ENCODE results near the gene NSFL1C. TPM values are rescaled to one million over a fixed set of nuclear protein-coding genes. Genes with fewer than 3 reads are reported as not detected.

NSFL1C gene
- total RNA-seq, 1 experiment from 2014 or later = 151 TPM

- CTCF ChIA-PET = interaction anchor here (2.9 kb wide), 1 partner anchor 64 kb away, joined by 11 read pairs; no protein-coding TSS in a partner anchor
- intact Hi-C loops (cut with micrococcal nuclease; ENCODE audit: unreplicated experiment) = loop anchor here (2.0 kb wide), 1 partner anchor 231 kb away; no protein-coding TSS in a partner anchor
- Histone ChIP-seq H3F3A (ENCODE audit: insufficient read depth, low read depth) (peaks cover 23% of the 10 kb centered on the region), H4K20me1 (ENCODE audit: insufficient read depth) (no peaks in the 10 kb centered on the region), H2AFZ (no peak overlapping the region), H3K9me3 (ENCODE audit: insufficient read depth, low read depth) (no peaks in the 10 kb centered on the region), H3K4me3 (no peak overlapping the region), H3K79me2 (ENCODE audit: low read depth) (no peaks in the 10 kb centered on the region), H3K36me3 (ENCODE audit: low read depth) (0 out of 2 replicates have a peak, but pooled peaks cover 16% of the 10 kb centered on the region), H3K9me2 (ENCODE audit: insufficient read depth) (no peaks in the 10 kb centered on the region), H3K4me2 (no peak overlapping the region), H3K4me1 (replicated peaks; ENCODE audit: insufficient read depth) (0 out of 2 replicates have a peak, but pooled peaks cover 8% of the 10 kb centered on the region), H3K27ac (no peak overlapping the region), H3K27me3 (ENCODE audit: insufficient read depth, low read depth) (no peaks in the 10 kb centered on the region)
- TF ChIP-seq, protein P1, sequence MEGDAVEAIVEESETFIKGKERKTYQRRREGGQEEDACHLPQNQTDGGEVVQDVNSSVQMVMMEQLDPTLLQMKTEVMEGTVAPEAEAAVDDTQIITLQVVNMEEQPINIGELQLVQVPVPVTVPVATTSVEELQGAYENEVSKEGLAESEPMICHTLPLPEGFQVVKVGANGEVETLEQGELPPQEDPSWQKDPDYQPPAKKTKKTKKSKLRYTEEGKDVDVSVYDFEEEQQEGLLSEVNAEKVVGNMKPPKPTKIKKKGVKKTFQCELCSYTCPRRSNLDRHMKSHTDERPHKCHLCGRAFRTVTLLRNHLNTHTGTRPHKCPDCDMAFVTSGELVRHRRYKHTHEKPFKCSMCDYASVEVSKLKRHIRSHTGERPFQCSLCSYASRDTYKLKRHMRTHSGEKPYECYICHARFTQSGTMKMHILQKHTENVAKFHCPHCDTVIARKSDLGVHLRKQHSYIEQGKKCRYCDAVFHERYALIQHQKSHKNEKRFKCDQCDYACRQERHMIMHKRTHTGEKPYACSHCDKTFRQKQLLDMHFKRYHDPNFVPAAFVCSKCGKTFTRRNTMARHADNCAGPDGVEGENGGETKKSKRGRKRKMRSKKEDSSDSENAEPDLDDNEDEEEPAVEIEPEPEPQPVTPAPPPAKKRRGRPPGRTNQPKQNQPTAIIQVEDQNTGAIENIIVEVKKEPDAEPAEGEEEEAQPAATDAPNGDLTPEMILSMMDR (conservative IDR thresholded peaks at IDR 0.05) = peak; percentile 53
- no peak for TF ChIP-seq EZH2 (IDR thresholded peaks at IDR 0.05; ENCODE audit: low read depth)
- no TSS peak for BruUV-seq (replicated peaks)
- DNase-seq = peak in 1 of 2 experiments; percentile 21
- POLR2A ChIA-PET (ENCODE audit: unreplicated experiment) = no interaction called here
Observed at GRCh38 chr20:1440024-1440423, 26.6 kb downstream of the NSFL1C start.

DNA sequence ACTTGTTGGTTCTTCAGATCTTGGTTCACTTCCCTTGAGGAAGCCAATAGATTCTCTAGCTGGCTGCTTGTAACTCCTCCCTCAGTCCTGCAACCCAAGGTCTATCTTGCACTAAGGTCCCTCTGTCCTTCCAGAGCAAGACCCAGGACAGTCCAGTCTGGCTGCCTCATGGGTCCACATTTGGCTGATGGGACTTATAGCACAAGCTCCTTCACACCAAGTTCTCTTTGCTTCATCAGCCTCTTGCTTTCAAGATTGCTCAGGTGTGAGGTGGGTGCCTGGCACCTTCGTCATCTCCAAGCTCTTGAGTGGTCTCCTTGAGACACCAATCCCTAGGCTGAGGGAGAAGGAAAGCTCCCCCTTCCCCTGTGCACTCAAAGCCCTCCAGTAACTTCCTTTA, 28.3 kb downstream of the NSFL1C start:
- CTCF ChIA-PET = interaction anchor here (0.7 to 2.9 kb wide), 2 partner anchors 31 to 66 kb away, joined by 3 to 11 read pairs; no protein-coding TSS in a partner anchor
- TF ChIP-seq EZH2 (IDR thresholded peaks at IDR 0.05; ENCODE audit: low read depth) = no peak
- TF ChIP-seq, protein P1 (conservative IDR thresholded peaks at IDR 0.05) = no peak
- Histone ChIP-seq H3K4me2 (no peak overlapping the region), H3K9me2 (ENCODE audit: insufficient read depth) (no peaks in the 10 kb centered on the region), H3K4me1 (replicated peaks; ENCODE audit: insufficient read depth) (0 out of 2 replicates have a peak, but pooled peaks cover 8% of the 10 kb centered on the region), H3F3A (ENCODE audit: insufficient read depth, low read depth) (peaks cover 23% of the 10 kb centered on the region), H4K20me1 (ENCODE audit: insufficient read depth) (no peaks in the 10 kb centered on the region), H2AFZ (no peak overlapping the region), H3K27ac (no peak overlapping the region), H3K27me3 (ENCODE audit: insufficient read depth, low read depth) (no peaks in the 10 kb centered on the region), H3K4me3 (no peak overlapping the region), H3K79me2 (ENCODE audit: low read depth) (no peaks in the 10 kb centered on the region), H3K36me3 (ENCODE audit: low read depth) (0 out of 2 replicates have a peak, but pooled peaks cover 13% of the 10 kb centered on the region), H3K9me3 (ENCODE audit: insufficient read depth, low read depth) (no peaks in the 10 kb centered on the region)
- TSS peak; percentile 11 for BruUV-seq (replicated peaks)
- POLR2A ChIA-PET (ENCODE audit: unreplicated experiment) = interaction anchor here (0.6 kb wide), 1 partner anchor 59 kb away, joined by 5 read pairs; no protein-coding TSS in a partner anchor
- intact Hi-C loops (cut with micrococcal nuclease; ENCODE audit: unreplicated experiment) = loop anchor here (5.0 kb wide), 1 partner anchor 111 kb away; the partner anchor contains the start of gene SDCBP2
- DNase-seq = no peak

DNA sequence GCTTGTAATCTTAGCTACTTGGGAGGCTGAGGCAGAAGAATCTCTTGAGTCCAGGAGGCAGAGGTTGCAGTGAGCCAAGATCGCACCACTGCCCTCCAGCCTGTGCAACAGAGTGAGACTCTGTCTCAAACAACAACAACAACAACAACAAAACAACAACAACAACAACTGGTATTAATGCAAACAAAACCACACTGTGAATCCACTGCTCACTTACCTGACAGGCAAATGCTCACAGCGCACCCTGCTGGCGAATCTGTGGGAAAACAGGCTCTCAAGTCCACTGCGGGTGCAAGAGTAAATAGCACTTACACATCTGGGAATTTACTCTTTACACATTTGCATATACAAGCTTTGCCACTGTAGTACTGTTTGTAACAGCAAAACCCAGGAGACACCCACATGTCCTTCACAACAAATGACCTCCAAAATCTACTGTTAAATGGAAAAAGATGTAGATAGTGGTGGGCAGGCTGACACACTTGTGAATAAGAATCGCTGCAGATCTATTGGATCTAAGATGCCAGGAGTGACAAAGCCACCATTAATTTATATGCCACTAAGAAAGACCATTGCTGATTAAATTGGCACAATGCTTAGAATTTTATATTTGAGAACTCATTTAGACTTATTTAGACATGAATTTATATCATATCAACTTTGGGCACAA, 29.3 kb downstream of the NSFL1C start:
- H3K27ac ChIP-seq = no peak overlapping the region
- POLR2A ChIA-PET (ENCODE audit: unreplicated experiment) = no interaction called here
- no TSS peak for BruUV-seq (replicated peaks)

More for the DNA sequence above, 29.3 kb downstream of the NSFL1C start:
- Histone ChIP-seq H4K20me1 (ENCODE audit: insufficient read depth) (no peaks in the 10 kb centered on the region), H2AFZ (no peak overlapping the region), H3K9me2 (ENCODE audit: insufficient read depth) (no peaks in the 10 kb centered on the region), H3K4me3 (no peak overlapping the region), H3K36me3 (ENCODE audit: low read depth) (0 out of 2 replicates have a peak, but pooled peaks cover 7% of the 10 kb centered on the region), H3F3A (ENCODE audit: insufficient read depth, low read depth) (peaks cover 23% of the 10 kb centered on the region), H3K4me1 (replicated peaks; ENCODE audit: insufficient read depth) (0 out of 2 replicates have a peak, but pooled peaks cover 8% of the 10 kb centered on the region), H3K27me3 (ENCODE audit: insufficient read depth, low read depth) (no peaks in the 10 kb centered on the region), H3K79me2 (ENCODE audit: low read depth) (no peaks in the 10 kb centered on the region), H3K4me2 (no peak overlapping the region), H3K9me3 (ENCODE audit: insufficient read depth, low read depth) (no peaks in the 10 kb centered on the region)
- CTCF ChIA-PET = interaction anchor here (0.7 to 0.9 kb wide), 2 partner anchors 32 to 58 kb away, joined by 3 read pairs; no protein-coding TSS in a partner anchor
- TF ChIP-seq EZH2 (IDR thresholded peaks at IDR 0.05; ENCODE audit: low read depth) = no peak
- TF ChIP-seq, protein P1 (conservative IDR thresholded peaks at IDR 0.05) = peak; percentile 94
- intact Hi-C loops (cut with micrococcal nuclease; ENCODE audit: unreplicated experiment) = loop anchor here (1.0 to 5.0 kb wide), 6 partner anchors 37 to 124 kb away; partner anchors contain the start of gene SDCBP2
- DNase-seq = peak; percentile 71 to 75
